Nephron (organoid): ENCODE results near the gene OR6J1.

Experiments used
- H3K27ac Mint-ChIP-seq, 3 experiments: 2 replicates each; pipeline ENCODE4 v1.8.0; 2020; ENCODE audit warnings: mixed read lengths in 3 of 3, mild to moderate bottlenecking in 2 of 3, moderate library complexity in 1 of 3
- H3K27me3 Mint-ChIP-seq: 2 replicates; pipeline ENCODE4 v1.8.0; 2021; ENCODE audit warnings: low read depth, mild to moderate bottlenecking, moderate library complexity, mixed read lengths
- H3K36me3 Mint-ChIP-seq: 2 replicates; pipeline ENCODE4 v1.8.0; 2020; ENCODE audit warnings: low read depth, mixed read lengths
- H3K4me1 Mint-ChIP-seq: 2 replicates; pipeline ENCODE4 v1.8.0; 2020; ENCODE audit warnings: mixed read lengths
- H3K4me3 Mint-ChIP-seq, 3 experiments: 2 replicates each; pipeline ENCODE4 v1.8.0; 2020; ENCODE audit warnings: mild to moderate bottlenecking in 3 of 3, mixed read lengths in 3 of 3, moderate library complexity in 2 of 3
- H3K9me3 Mint-ChIP-seq: 2 replicates; pipeline ENCODE4 v1.8.0; 2020; ENCODE audit warnings: mixed read lengths
- TF ChIP-seq, protein P1 (sequence below), 3 experiments: fragments of 200-600 bp; sonication (generic); IDR thresholded peaks; one replicate each; pipeline ENCODE4 v1.5.0; 2021; ENCODE audit warnings: antibody characterized with exemption in 3 of 3; ENCODE audit not compliant: unreplicated experiment in 3 of 3

OR6J1 gene

DNA sequence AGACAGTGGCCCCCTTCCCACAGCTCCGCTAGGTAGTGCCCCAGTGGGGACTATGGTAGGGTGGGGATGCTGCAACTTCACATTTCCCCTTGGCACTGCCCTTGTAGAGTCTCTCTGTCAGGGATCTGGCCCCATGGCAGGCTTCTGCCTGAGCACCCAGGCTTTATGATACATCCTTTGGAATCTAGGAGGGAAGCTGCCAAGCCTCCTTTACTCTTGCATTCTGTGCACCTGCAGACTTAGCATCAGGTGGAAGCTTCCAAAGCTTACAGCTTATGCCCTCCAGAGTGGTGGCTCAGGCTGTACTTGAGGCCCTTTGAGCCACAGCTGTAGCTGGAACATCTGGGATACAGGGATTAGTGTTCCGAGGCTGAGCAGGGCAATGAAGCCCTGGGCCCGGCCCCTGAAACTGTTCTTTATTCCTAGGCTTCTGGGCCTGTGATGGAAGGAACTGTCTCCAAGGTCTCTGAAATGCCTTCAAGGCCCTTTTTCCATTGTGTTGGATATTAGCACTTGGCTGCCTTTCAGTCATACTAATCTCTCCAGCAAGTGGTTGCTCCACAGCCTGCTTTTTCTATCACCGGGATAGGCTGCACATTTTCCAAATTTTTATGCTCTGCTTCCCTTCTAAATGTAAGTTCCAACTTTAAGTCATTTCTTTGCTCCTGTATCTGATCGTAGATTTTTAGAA is 22.2 kb upstream of the OR6J1 start:
- H3K27me3 Mint-ChIP-seq = peaks cover 4% of the 10 kb centered on the region
- H3K4me3 Mint-ChIP-seq = no peak overlapping the region
- TF ChIP-seq, protein P1, sequence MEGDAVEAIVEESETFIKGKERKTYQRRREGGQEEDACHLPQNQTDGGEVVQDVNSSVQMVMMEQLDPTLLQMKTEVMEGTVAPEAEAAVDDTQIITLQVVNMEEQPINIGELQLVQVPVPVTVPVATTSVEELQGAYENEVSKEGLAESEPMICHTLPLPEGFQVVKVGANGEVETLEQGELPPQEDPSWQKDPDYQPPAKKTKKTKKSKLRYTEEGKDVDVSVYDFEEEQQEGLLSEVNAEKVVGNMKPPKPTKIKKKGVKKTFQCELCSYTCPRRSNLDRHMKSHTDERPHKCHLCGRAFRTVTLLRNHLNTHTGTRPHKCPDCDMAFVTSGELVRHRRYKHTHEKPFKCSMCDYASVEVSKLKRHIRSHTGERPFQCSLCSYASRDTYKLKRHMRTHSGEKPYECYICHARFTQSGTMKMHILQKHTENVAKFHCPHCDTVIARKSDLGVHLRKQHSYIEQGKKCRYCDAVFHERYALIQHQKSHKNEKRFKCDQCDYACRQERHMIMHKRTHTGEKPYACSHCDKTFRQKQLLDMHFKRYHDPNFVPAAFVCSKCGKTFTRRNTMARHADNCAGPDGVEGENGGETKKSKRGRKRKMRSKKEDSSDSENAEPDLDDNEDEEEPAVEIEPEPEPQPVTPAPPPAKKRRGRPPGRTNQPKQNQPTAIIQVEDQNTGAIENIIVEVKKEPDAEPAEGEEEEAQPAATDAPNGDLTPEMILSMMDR (IDR thresholded peaks at IDR 0.05; ENCODE audit: unreplicated experiment in 3 of 3) = no peak
- H3K9me3 Mint-ChIP-seq = no peaks in the 10 kb centered on the region
- H3K27ac Mint-ChIP-seq = no peak overlapping the region
- no peaks in the 10 kb centered on the region for H3K36me3 Mint-ChIP-seq
- H3K4me1 Mint-ChIP-seq = no peaks in the 10 kb centered on the region

DNA sequence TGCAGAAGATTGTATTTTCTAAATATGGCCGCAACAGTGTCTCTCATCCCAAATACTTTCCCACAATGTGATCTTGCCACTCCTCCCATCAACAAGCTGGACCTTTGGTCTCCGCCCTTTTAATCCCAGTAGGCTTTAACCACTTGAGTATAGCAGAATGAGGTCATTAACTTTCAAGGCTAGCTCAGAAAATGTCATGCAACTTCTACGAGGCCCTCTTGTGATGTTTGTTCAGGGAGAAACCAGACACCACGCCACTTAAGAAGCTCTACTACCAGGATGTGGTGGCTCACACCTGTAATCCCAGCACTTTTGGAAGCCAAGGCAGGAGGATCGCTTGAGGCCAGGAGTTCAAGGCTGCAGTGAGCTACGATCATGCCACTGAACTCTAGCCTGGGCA is 20.1 kb upstream of the OR6J1 start:
- no peak overlapping the region for H3K27ac Mint-ChIP-seq
- TF ChIP-seq, protein P1 (IDR thresholded peaks at IDR 0.05; ENCODE audit: unreplicated experiment in 3 of 3) = no peak
- H3K36me3 Mint-ChIP-seq = no peaks in the 10 kb centered on the region
- peaks cover 4% of the 10 kb centered on the region for H3K27me3 Mint-ChIP-seq
- H3K4me1 Mint-ChIP-seq = no peaks in the 10 kb centered on the region
- H3K9me3 Mint-ChIP-seq = no peaks in the 10 kb centered on the region
- no peak overlapping the region for H3K4me3 Mint-ChIP-seq

DNA sequence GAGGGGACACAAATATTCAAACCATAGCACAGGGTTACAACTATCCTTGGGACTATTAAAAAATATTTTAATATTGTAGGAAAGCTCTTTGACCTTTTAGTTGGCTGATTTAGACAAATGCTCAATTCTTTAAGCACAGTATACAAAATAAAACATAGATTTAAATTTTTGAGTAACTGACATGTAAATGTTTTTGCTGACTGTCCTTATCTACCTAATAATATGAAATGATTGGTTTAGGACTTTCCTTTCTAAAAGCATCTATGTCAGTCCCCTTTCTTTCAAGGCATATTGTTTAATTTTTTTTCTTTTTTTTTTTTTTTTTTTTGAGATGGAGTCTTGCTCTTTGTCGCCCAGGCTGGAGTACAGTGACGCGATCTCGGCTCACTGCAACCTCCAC is 16.5 kb upstream of the OR6J1 start:
- H3K4me3 Mint-ChIP-seq = no peak overlapping the region
- TF ChIP-seq, protein P1 (IDR thresholded peaks at IDR 0.05; ENCODE audit: unreplicated experiment in 3 of 3) = no peak
- peaks cover 4% of the 10 kb centered on the region for H3K27me3 Mint-ChIP-seq
- no peaks in the 10 kb centered on the region for H3K36me3 Mint-ChIP-seq
- H3K9me3 Mint-ChIP-seq = no peaks in the 10 kb centered on the region
- peaks cover 15% of the 10 kb centered on the region for H3K4me1 Mint-ChIP-seq
- no peak overlapping the region for H3K27ac Mint-ChIP-seq

DNA sequence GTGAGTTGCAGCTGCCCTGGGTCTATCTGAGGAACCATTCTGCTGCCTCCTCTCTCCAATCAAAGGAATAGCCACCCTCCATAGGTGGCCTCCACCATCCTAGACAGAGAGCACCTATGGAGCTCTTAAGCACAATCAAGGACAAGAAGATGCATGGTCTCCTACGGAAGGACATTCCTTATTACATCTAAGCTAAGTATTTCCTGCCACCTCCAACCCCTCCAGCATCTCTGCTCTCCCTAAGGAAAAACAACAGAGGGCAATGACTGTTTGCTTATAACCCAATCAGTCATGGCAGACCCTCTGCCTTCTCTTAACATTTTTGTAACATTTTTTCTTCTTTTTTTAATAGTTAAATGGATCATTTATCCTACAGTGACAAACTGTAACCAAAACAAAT is 14.8 kb upstream of the OR6J1 start:
- H3K36me3 Mint-ChIP-seq = no peaks in the 10 kb centered on the region

DNA sequence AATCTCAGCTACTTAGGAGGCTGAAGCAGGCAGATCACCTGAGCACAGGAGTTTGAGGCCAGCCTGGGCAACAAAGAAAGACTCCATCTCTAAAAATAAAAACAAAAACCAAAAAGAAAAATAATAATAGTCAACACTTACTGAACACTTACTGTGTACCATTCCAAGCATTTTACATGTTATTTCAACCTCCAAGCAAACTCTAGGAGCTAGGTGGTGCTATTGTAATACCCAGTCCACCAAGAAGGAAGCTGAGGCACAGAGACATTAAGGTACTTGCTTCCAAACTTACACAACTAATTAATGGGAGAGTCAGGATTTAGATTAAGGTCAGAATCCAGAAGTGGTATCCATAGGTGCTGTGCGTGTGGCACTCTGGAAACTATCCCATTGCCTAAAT is 13.7 kb upstream of the OR6J1 start:
- H3K36me3 Mint-ChIP-seq = no peaks in the 10 kb centered on the region
- no peak overlapping the region for H3K4me3 Mint-ChIP-seq
- no peaks in the 10 kb centered on the region for H3K9me3 Mint-ChIP-seq
- peaks cover 21% of the 10 kb centered on the region for H3K4me1 Mint-ChIP-seq
- TF ChIP-seq, protein P1 (IDR thresholded peaks at IDR 0.05; ENCODE audit: unreplicated experiment in 3 of 3) = peak in 1 of 3 experiments; percentile 19
- H3K27me3 Mint-ChIP-seq = peaks cover 2% of the 10 kb centered on the region
- peak overlapping the region; percentile 89 to 96 (median 95) for H3K27ac Mint-ChIP-seq

More for the DNA sequence above, 14.8 kb upstream of the OR6J1 start:
- peaks cover 4% of the 10 kb centered on the region for H3K27me3 Mint-ChIP-seq
- H3K27ac Mint-ChIP-seq = peak overlapping the region; percentile 32 to 49 (median 35)
- H3K9me3 Mint-ChIP-seq = no peaks in the 10 kb centered on the region
- H3K4me1 Mint-ChIP-seq = peaks cover 15% of the 10 kb centered on the region
- no peak overlapping the region for H3K4me3 Mint-ChIP-seq
- TF ChIP-seq, protein P1 (IDR thresholded peaks at IDR 0.05; ENCODE audit: unreplicated experiment in 3 of 3) = no peak
